Stimulated activated naive CD4-positive, alpha-beta T cell treated with Interleukin-2 at 50 U/mL for 16 hours (primary cell): ENCODE data around the gene TRIM44.
"Not testable (repeated sequence)": the region's sequence is repeated elsewhere in the genome, so short reads cannot be mapped to it uniquely, and the experiment has no call there.

Experiments
- DNase-seq: peaks from one replicate; lab custom pipeline; 2025; lab: John Stamatoyannopoulos, UW

The TRIM44 gene

GRCh38 chr11:35753573-35753972 lies 91.0 kb downstream of the TRIM44 start:
- not testable (repeated sequence) for DNase-seq

- DNase-seq, result not testable (repeated sequence)
Observed at GRCh38 chr11:35759951-35760350, 97.4 kb downstream of the TRIM44 start.

- no peak for DNase-seq
Observed at GRCh38 chr11:35761899-35762298, 99.3 kb downstream of the TRIM44 start.

- DNase-seq, result no peak
Observed at GRCh38 chr11:35763301-35763700, 100.7 kb downstream of the TRIM44 start.

- DNase-seq, result no peak
Observed at GRCh38 chr11:35763765-35764164, 101.2 kb downstream of the TRIM44 start.

GRCh38 chr11:35764417-35764816 lies 101.8 kb downstream of the TRIM44 start:
- DNase-seq, result no peak

GRCh38 chr11:35765211-35765610 lies 102.6 kb downstream of the TRIM44 start:
- no peak for DNase-seq

- no peak for DNase-seq
Observed at GRCh38 chr11:35766651-35767050, 104.1 kb downstream of the TRIM44 start.

GRCh38 chr11:35770425-35770824 lies 107.8 kb downstream of the TRIM44 start:
- not testable (repeated sequence) for DNase-seq

GRCh38 chr11:35771722-35772121 lies 109.1 kb downstream of the TRIM44 start:
- DNase-seq, result no peak

GRCh38 chr11:35777241-35777640 lies 114.7 kb downstream of the TRIM44 start:
- DNase-seq, result not testable (repeated sequence)

- not testable (repeated sequence) for DNase-seq
Observed at GRCh38 chr11:35778943-35779342, 116.4 kb downstream of the TRIM44 start.

GRCh38 chr11:35779409-35779808 lies 116.8 kb downstream of the TRIM44 start:
- no peak for DNase-seq

- no peak for DNase-seq
Observed at GRCh38 chr11:35780951-35781860, 118.6 kb downstream of the TRIM44 start.

- DNase-seq, result no peak
Observed at GRCh38 chr11:35781861-35782470, 119.4 kb downstream of the TRIM44 start.

GRCh38 chr11:35783809-35784208 lies 121.2 kb downstream of the TRIM44 start:
- DNase-seq, result no peak

GRCh38 chr11:35784699-35785098 lies 122.1 kb downstream of the TRIM44 start:
- DNase-seq, result no peak

GRCh38 chr11:35785287-35786167 lies 123.0 kb downstream of the TRIM44 start:
- no peak for DNase-seq

GRCh38 chr11:35786188-35786587 lies 123.6 kb downstream of the TRIM44 start:
- DNase-seq, result no peak

GRCh38 chr11:35787013-35787504 lies 124.5 kb downstream of the TRIM44 start:
- DNase-seq, result no peak

- no peak for DNase-seq
Observed at GRCh38 chr11:35787626-35788025, 125.1 kb downstream of the TRIM44 start.
